ENCODE data around the gene TIA1. TPM values are rescaled to one million over a fixed set of nuclear protein-coding genes. Genes with fewer than 3 reads are reported as not detected.
"Not testable (repeated sequence)": the region's sequence is repeated elsewhere in the genome, so short reads cannot be mapped to it uniquely, and the experiment has no call there.

The TIA1 gene
- total RNA-seq, 2 donors from 2014 or later, result 68.1 to 78.2 TPM

- H3K4me1 Mint-ChIP-seq; H3K27ac Mint-ChIP-seq; H3K4me3 Mint-ChIP-seq; H3K9me3 ChIP-seq (ENCODE audit: control insufficient read depth, low read length, poor library complexity, severe bottlenecking); H3K27me3 Mint-ChIP-seq; ATAC-seq; H3K36me3 Mint-ChIP-seq (ENCODE audit: low read depth); DNase-seq: not testable (repeated sequence)
Observed at GRCh38 chr2:70169654-70170245, 78.7 kb downstream of the TIA1 start.

GRCh38 chr2:70161069-70161534 is 87.3 kb downstream of the TIA1 start:
- H3K27ac Mint-ChIP-seq, result peak overlapping the region; percentile 76
- ATAC-seq (no peak), DNase-seq (no peak)
- H3K4me1 Mint-ChIP-seq, result peaks cover 6% of the 10 kb centered on the region
- peaks cover 2% of the 10 kb centered on the region for H3K36me3 Mint-ChIP-seq (ENCODE audit: low read depth)
- H3K27me3 Mint-ChIP-seq, result no peaks in the 10 kb centered on the region
- no peak overlapping the region for H3K4me3 Mint-ChIP-seq
- no peaks in the 10 kb centered on the region for H3K9me3 ChIP-seq (ENCODE audit: control insufficient read depth, low read length, poor library complexity, severe bottlenecking)

DNA sequence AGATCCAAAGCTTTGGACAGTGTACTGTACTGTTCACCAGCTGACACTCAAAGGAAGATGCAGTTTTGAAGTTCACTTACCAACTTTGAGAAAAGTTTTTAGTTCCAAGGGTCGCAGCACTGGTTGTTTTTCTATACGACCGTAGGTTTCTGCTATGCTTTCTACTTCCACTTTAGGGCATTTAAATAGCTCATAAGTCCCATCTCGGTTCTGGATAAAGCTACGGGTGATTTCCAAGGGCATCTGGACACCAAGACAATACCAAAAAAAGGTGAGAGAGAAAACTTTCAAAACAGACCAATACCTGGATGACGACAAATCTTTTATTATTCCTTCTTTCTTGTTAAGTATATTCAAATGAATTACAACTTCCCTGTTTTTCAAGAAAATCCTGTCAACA is 87.9 kb downstream of the TIA1 start:
- Mint-ChIP-seq H3K4me3 (no peak overlapping the region), H3K27ac (peak overlapping the region; percentile 76), H3K27me3 (no peaks in the 10 kb centered on the region), H3K4me1 (peaks cover 6% of the 10 kb centered on the region), H3K36me3 (ENCODE audit: low read depth) (peaks cover 2% of the 10 kb centered on the region)
- ATAC-seq, result no peak
- no peak for DNase-seq
- no peaks in the 10 kb centered on the region for H3K9me3 ChIP-seq (ENCODE audit: control insufficient read depth, low read length, poor library complexity, severe bottlenecking)

Other genes starting within 250 kb of the TIA1 start
- 100 to 1,000 TPM; 334 to 345 TPM for gene PCBP1, start 161.2 kb downstream of the TIA1 start, total RNA-seq
- 10 to 100 TPM; 13.7 to 18.1 TPM for gene C2orf42, start 57.6 kb downstream of the TIA1 start, total RNA-seq
- gene PCYOX1, start 9.5 kb upstream of the TIA1 start, total RNA-seq, result 1 to 10 TPM; 8.0 to 9.3 TPM
- 10 to 100 TPM; 78.4 to 90.1 TPM for gene SNRPG, start 45.1 kb upstream of the TIA1 start, total RNA-seq
- gene FAM136A, start 53.4 kb upstream of the TIA1 start, total RNA-seq, result 10 to 100 TPM; 15.5 to 30.6 TPM